ENCODE data around the gene ESYT3.
"Not testable (repeated sequence)": the region's sequence is repeated elsewhere in the genome, so short reads cannot be mapped to it uniquely, and the experiment has no call there.

Gene ESYT3

DNA sequence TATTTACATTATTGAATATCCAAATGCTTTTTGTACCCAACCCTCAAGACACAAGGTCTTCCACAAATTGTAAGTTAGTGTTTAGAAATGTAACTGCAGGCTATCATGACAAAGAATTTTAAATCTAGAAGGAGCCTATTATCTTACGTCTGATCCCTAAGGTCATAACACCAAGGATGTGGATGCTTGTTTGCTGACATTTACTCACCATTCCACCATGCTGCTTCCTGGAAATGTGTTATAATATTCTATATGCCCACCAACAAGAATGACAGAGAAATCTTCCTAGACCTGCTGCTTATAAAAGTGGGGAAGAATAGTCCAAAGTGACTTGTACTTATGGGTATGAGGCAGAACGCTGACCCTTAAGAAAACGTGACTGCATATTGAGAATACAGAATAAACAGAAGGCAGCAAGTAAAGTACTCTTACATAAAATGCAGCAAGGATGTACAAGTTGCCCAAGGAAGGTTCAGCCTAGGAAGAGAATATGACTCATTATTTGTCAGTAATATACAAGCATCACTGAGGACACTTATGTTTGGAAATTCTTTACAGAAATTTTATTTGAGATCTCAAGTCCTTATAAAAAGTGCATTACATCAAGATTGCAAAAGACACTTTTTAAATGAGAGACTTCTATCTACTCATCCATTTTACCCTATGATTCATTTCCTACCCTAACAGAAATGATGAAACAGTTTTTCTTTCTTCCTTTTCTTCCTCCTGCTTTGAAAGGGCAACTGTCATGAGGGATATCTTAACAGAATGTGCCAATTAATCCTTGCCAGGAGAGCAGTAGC lies 59.6 kb downstream of the ESYT3 start:
- no peak for DNase-seq (ENCODE audit: low read depth)

DNA sequence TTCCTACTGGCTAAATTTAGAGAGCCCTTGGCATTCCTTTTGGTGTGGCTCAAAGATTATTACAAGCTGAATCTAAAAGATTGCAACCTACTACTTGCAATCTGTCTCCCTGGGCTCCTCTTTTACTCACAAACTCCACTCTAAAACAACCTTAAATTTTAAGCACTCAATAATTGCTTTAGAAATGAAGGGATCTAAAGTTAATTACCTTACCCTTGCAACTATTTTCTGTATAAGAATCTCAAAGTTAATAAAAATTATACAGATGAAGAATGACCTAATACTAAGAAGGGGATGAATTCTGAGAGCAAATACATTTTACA lies 60.2 kb downstream of the ESYT3 start:
- no peak for DNase-seq (ENCODE audit: low read depth)

GRCh38 chr3:138495638-138496037 lies 61.2 kb downstream of the ESYT3 start:
- not testable (repeated sequence) for DNase-seq (ENCODE audit: low read depth)

DNA sequence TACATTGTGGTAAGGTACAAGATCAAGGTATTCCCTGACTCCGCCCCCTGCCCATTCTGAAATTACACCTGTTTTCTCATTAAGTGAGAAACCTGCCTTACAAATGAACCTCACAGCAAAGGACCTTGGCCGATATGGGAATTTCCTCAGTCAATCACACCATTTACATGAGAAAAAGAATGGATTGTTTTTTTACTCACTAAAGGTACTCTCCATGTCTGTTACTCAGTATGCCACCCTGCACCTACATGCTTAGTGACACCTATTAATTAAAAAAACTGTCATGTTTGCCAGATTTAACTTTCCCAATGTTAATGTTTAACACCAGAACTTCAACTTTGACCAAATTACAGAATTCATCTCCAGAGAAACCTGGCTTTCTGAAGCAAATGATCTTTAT lies 62.0 kb downstream of the ESYT3 start:
- no peak for DNase-seq (ENCODE audit: low read depth)

- DNase-seq (ENCODE audit: low read depth), result no peak
Measured at GRCh38 chr3:138497021-138497420, 62.6 kb downstream of the ESYT3 start.

- no peak for DNase-seq (ENCODE audit: low read depth)
Measured at GRCh38 chr3:138497851-138498250, 63.4 kb downstream of the ESYT3 start.

- no peak for DNase-seq (ENCODE audit: low read depth)
Measured at GRCh38 chr3:138498991-138499390, 64.6 kb downstream of the ESYT3 start.

- DNase-seq (ENCODE audit: low read depth), result no peak
Measured at GRCh38 chr3:138507524-138507923, 73.1 kb downstream of the ESYT3 start.

DNA sequence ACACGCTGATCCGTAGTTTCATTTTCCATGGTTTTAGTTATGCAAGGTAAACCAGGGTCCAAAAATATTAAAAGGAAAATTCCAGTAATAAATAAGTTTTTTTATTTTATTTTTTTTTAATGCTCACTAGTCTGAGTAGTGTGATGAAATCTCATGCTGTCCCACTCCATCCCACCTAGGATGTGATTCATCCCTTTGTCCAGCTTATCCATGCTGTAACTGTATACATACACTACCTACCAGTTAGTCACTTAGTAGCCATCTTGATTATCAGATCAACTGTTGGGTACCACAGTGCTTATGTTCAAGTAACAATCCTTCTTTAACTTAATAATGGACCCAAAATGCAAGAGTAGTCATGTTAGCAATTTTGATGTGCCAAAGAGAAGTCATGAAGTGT lies 75.2 kb downstream of the ESYT3 start:
- DNase-seq (ENCODE audit: low read depth), result no peak

DNA sequence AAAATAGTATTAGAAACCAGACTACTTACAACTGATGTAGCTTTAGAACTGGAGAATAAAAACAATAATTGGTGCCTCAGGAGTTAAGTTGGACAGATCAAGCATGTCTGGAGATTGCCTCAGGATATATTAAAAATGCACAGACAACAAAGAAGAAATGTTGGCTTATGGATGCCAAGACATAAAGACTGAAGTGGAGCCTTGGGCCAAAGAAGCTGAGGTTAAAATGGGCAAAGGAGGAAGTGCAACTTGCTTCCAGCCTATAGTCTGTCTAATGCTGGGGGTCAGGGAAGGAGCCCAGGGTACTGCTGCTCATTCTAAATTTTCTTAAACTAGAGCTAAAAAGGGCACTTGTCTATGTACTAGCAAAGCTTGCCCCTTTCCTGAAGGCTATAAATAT lies 77.5 kb downstream of the ESYT3 start:
- no peak for DNase-seq (ENCODE audit: low read depth)

DNA sequence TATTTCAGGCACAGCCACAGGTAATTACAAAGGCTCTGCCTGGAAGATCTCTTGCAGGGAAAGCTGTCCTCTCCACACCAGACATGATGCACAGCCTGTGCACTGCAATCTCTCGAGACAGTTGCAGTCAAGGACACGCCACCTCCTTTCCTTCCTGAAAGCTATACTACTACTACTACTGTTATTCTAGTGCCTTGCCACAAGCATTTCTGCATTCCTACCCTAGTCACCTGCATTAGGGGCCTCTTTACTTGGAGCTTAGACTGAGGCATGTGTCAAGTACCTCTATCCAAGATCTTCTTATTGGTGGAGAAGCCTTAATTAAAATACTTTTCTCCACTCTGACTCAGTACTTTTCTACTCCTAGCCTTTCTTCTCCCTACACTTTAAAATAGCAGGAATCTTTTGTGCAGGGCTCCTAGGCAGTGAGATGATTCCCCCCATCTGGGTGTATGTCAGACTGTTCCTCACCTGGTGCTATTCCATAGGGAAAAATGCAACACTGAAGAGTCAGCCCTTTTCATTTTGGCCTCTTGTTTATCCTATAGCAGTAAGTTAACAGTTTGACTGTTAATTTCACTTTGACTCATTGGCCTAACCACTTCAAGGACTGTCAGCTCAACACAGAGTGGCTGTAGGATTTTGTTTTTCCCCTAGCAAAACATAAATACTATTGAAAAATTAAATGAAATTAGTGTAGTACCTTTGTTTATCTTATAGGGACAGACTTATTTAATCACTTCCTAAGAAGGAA lies 78.9 kb downstream of the ESYT3 start:
- no peak for DNase-seq (ENCODE audit: low read depth)

GRCh38 chr3:138521445-138521844 lies 87.0 kb downstream of the ESYT3 start:
- DNase-seq (ENCODE audit: low read depth), result not testable (repeated sequence)
